Measurements from ENCODE around the gene LYRM4. TPM values are rescaled to one million over a fixed set of nuclear protein-coding genes. Genes with fewer than 3 reads are reported as not detected.

The LYRM4 gene
- total and polyA plus RNA-seq, 9 of the 15 experiments (the other 6 are each of a cell fraction or from before 2014, with no cell fraction given) = 24.2 to 69.4 (median 41.8) TPM

DNA sequence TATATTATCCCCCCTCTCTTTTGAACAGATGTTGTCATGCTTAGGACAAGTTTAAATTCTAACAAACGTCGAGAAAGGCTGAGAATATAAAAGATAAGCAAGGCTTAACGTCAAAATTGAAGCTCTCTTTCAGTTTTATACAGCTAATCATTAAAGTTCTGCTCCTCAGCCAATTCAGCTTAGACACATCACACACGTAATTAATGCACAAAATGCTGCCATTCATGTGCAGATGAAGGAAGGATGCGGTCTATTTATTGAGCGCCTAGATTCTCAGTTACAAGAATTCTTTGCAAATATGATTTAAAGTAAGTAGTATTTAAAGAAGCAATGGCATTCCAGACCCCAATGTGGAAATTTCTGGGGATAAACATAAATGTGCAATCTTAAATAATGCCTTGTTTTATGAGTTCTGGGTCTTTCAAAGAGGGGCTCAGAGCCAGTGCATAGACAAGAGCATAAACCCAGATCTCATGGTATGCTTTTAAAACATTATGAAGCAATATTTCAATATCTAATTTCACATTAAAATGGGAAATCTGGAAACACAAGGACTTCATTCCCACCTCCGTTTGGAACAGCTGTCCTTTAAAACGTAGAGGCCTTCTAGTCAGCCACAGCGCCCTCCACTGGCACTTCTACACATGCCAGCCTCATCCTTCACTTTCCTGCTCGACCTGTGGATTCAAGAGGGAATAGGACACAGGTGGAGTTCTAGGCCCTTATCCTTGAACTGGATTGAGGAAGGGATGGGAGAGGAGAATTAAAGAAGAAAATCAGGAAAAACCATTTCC lies 85.8 kb downstream of the LYRM4 start:
- Histone ChIP-seq H3K4me1 (replicated peaks in 1 of 2; ENCODE audit: control insufficient read depth in 2 of 2, insufficient read depth in 2 of 2, low read length in 2 of 2) (no peaks in the 10 kb centered on the region), H2AFZ (ENCODE audit: low read depth, low read length) (no peak overlapping the region), H3K36me3 (ENCODE audit: control insufficient read depth, insufficient read depth, low read length) (0 out of 3 replicates have a peak, but pooled peaks cover 2% of the 10 kb centered on the region), H3K79me2 (ENCODE audit: control insufficient read depth, insufficient read depth, low read length) (no peaks in the 10 kb centered on the region), H3K4me2 (ENCODE audit: insufficient read depth, low read length) (no peak overlapping the region), H3K27ac (ENCODE audit: extremely low read depth, low read depth, low read length) (no peak overlapping the region), H4K20me1 (replicated peaks; ENCODE audit: control insufficient read depth, insufficient read depth, low read length) (peaks cover 2% of the 10 kb centered on the region; the same call in 1 of the 2 replicates), H3K4me3 (no peak overlapping the region), H3K9me3 (replicated peaks; ENCODE audit: control insufficient read depth, insufficient read depth, low read depth, low read length) (no peaks in the 10 kb centered on the region), H3K9me1 (ENCODE audit: control insufficient read depth, insufficient read depth, low read length) (no peaks in the 10 kb centered on the region), H3K9ac (ENCODE audit: insufficient read depth in 1 of 2, low read depth in 2 of 2, low read length in 2 of 2) (no peak overlapping the region), H3K27me3 (ENCODE audit: control insufficient read depth in 2 of 2, insufficient read depth in 2 of 2, low read length in 2 of 2) (no peaks in the 10 kb centered on the region)
- no TSS peak for BruUV-seq (replicated peaks)
- CTCF ChIA-PET (ENCODE audit: low intra/inter-chr PET ratio) = interaction anchor here (1.4 kb wide), 1 partner anchor 224 kb away, joined by 3 read pairs; no protein-coding TSS in a partner anchor
- FAIRE-seq (peak; percentile 65), ATAC-seq (peak; percentile 88), DNase-seq (ENCODE audit: extremely low read depth in 1 of 4, low spot score in 3 of 4) (peak; percentile 34 to 54 (median 47))
- POLR2A ChIA-PET = interaction anchor here (0.6 to 1.1 kb wide), 4 partner anchors 32 to 948 kb away, joined by 3 to 5 read pairs (median 4); no protein-coding TSS in a partner anchor
- in situ Hi-C loops (cut with MboI) (no loop called here), intact Hi-C loops (cut with micrococcal nuclease) (no loop called here)
- WGBS (ENCODE audit: insufficient coverage, low coverage, missing lambda C conversion rate) = 46% methylated on average over 10 of the region's 10 CpGs
- peak; percentile 34; the same call in 1 of the 2 replicates for TF ChIP-seq CEBPB (tag; IDR thresholded peaks at IDR 0.05)
- TF ChIP-seq HNRNPUL1 (IDR thresholded peaks at IDR 0.05; ENCODE audit: low read length) = no peak
- peak in 1 of 2 experiments; percentile 41; a peak in 2 of 4 replicates for TF ChIP-seq RAD21 (CRISPR knock-in tag; conservative IDR thresholded peaks at IDR 0.05 in 1 of 2, IDR thresholded peaks at IDR 0.05 in 1 of 2)
- 0 out of 2 replicates have a peak, but pooled peaks have one; percentile 11 for TF ChIP-seq CREM (IDR thresholded peaks at IDR 0.05; ENCODE audit: low read depth)
- no peak for TF ChIP-seq DACH1 (IDR thresholded peaks at IDR 0.05; ENCODE audit: partially characterized antibody)
- TF ChIP-seq, protein P1, sequence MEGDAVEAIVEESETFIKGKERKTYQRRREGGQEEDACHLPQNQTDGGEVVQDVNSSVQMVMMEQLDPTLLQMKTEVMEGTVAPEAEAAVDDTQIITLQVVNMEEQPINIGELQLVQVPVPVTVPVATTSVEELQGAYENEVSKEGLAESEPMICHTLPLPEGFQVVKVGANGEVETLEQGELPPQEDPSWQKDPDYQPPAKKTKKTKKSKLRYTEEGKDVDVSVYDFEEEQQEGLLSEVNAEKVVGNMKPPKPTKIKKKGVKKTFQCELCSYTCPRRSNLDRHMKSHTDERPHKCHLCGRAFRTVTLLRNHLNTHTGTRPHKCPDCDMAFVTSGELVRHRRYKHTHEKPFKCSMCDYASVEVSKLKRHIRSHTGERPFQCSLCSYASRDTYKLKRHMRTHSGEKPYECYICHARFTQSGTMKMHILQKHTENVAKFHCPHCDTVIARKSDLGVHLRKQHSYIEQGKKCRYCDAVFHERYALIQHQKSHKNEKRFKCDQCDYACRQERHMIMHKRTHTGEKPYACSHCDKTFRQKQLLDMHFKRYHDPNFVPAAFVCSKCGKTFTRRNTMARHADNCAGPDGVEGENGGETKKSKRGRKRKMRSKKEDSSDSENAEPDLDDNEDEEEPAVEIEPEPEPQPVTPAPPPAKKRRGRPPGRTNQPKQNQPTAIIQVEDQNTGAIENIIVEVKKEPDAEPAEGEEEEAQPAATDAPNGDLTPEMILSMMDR (IDR thresholded peaks at IDR 0.05 in 2 of 3, conservative IDR thresholded peaks at IDR 0.05 in 1 of 3; ENCODE audit: insufficient read depth in 2 of 3, low read depth in 1 of 3, low read length in 3 of 3) = peak; percentile 65 to 84 (median 67)
- no peak for TF ChIP-seq SAP30 (IDR thresholded peaks at IDR 0.05; ENCODE audit: borderline replicate concordance, insufficient read depth, low read depth, low read length, poor library complexity, severe bottlenecking)
- no peak for TF ChIP-seq EZH2 (IDR thresholded peaks at IDR 0.05; ENCODE audit: borderline replicate concordance, low read depth, low read length)
- TF ChIP-seq SFPQ (IDR thresholded peaks at IDR 0.05; ENCODE audit: low read depth, low read length) = no peak

Data from K562 (cell line).